ENCODE data around the gene IL36A.

The IL36A gene

GRCh38 chr2:113034016-113034415 lies 28.8 kb downstream of the IL36A start:
- H3K4me3 ChIP-seq (ENCODE audit: low read depth, low read length), result no peak overlapping the region
- no peaks in the 10 kb centered on the region for H3K9me3 ChIP-seq (ENCODE audit: control insufficient read depth, insufficient read depth, low read depth, low read length)
- TF ChIP-seq ZNF510 (tag by site-specific recombination; IDR thresholded peaks at IDR 0.05; ENCODE audit: insufficient replicate concordance) (no peak), ZNF423 (tag by site-specific recombination; IDR thresholded peaks at IDR 0.05) (no peak), HOXC10 (CRISPR knock-in tag; IDR thresholded peaks at IDR 0.05) (no peak), GFI1B (tag by site-specific recombination; IDR thresholded peaks at IDR 0.05) (no peak), PRDM6 (tag by site-specific recombination; IDR thresholded peaks at IDR 0.05) (no peak), SCRT2 (tag by site-specific recombination; IDR thresholded peaks at IDR 0.05) (no peak), ZNF394 (tag by site-specific recombination; IDR thresholded peaks at IDR 0.05; ENCODE audit: borderline replicate concordance) (no peak), GLIS2 (tag by site-specific recombination; IDR thresholded peaks at IDR 0.05) (no peak), ZNF530 (tag by site-specific recombination; IDR thresholded peaks at IDR 0.05; ENCODE audit: low read depth) (no peak), ZBTB7A (tag by site-specific recombination; IDR thresholded peaks at IDR 0.05; ENCODE audit: low read depth) (no peak), ATF2 (tag by site-specific recombination; IDR thresholded peaks at IDR 0.05; ENCODE audit: low read depth) (no peak), BCL11B (tag by site-specific recombination; IDR thresholded peaks at IDR 0.05; ENCODE audit: low read depth) (no peak)
- TF ChIP-seq, protein P1, sequence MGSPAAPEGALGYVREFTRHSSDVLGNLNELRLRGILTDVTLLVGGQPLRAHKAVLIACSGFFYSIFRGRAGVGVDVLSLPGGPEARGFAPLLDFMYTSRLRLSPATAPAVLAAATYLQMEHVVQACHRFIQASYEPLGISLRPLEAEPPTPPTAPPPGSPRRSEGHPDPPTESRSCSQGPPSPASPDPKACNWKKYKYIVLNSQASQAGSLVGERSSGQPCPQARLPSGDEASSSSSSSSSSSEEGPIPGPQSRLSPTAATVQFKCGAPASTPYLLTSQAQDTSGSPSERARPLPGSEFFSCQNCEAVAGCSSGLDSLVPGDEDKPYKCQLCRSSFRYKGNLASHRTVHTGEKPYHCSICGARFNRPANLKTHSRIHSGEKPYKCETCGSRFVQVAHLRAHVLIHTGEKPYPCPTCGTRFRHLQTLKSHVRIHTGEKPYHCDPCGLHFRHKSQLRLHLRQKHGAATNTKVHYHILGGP (tag by site-specific recombination; IDR thresholded peaks at IDR 0.05), result no peak
- TF ChIP-seq, protein P2, sequence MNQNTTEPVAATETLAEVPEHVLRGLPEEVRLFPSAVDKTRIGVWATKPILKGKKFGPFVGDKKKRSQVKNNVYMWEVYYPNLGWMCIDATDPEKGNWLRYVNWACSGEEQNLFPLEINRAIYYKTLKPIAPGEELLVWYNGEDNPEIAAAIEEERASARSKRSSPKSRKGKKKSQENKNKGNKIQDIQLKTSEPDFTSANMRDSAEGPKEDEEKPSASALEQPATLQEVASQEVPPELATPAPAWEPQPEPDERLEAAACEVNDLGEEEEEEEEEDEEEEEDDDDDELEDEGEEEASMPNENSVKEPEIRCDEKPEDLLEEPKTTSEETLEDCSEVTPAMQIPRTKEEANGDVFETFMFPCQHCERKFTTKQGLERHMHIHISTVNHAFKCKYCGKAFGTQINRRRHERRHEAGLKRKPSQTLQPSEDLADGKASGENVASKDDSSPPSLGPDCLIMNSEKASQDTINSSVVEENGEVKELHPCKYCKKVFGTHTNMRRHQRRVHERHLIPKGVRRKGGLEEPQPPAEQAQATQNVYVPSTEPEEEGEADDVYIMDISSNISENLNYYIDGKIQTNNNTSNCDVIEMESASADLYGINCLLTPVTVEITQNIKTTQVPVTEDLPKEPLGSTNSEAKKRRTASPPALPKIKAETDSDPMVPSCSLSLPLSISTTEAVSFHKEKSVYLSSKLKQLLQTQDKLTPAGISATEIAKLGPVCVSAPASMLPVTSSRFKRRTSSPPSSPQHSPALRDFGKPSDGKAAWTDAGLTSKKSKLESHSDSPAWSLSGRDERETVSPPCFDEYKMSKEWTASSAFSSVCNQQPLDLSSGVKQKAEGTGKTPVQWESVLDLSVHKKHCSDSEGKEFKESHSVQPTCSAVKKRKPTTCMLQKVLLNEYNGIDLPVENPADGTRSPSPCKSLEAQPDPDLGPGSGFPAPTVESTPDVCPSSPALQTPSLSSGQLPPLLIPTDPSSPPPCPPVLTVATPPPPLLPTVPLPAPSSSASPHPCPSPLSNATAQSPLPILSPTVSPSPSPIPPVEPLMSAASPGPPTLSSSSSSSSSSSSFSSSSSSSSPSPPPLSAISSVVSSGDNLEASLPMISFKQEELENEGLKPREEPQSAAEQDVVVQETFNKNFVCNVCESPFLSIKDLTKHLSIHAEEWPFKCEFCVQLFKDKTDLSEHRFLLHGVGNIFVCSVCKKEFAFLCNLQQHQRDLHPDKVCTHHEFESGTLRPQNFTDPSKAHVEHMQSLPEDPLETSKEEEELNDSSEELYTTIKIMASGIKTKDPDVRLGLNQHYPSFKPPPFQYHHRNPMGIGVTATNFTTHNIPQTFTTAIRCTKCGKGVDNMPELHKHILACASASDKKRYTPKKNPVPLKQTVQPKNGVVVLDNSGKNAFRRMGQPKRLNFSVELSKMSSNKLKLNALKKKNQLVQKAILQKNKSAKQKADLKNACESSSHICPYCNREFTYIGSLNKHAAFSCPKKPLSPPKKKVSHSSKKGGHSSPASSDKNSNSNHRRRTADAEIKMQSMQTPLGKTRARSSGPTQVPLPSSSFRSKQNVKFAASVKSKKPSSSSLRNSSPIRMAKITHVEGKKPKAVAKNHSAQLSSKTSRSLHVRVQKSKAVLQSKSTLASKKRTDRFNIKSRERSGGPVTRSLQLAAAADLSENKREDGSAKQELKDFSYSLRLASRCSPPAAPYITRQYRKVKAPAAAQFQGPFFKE (tag by site-specific recombination; IDR thresholded peaks at IDR 0.05; ENCODE audit: borderline replicate concordance), result no peak
- TF ChIP-seq, protein P3, sequence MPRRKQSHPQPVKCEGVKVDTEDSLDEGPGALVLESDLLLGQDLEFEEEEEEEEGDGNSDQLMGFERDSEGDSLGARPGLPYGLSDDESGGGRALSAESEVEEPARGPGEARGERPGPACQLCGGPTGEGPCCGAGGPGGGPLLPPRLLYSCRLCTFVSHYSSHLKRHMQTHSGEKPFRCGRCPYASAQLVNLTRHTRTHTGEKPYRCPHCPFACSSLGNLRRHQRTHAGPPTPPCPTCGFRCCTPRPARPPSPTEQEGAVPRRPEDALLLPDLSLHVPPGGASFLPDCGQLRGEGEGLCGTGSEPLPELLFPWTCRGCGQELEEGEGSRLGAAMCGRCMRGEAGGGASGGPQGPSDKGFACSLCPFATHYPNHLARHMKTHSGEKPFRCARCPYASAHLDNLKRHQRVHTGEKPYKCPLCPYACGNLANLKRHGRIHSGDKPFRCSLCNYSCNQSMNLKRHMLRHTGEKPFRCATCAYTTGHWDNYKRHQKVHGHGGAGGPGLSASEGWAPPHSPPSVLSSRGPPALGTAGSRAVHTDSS (tag by site-specific recombination; IDR thresholded peaks at IDR 0.05), result no peak
- TF ChIP-seq, protein P4, sequence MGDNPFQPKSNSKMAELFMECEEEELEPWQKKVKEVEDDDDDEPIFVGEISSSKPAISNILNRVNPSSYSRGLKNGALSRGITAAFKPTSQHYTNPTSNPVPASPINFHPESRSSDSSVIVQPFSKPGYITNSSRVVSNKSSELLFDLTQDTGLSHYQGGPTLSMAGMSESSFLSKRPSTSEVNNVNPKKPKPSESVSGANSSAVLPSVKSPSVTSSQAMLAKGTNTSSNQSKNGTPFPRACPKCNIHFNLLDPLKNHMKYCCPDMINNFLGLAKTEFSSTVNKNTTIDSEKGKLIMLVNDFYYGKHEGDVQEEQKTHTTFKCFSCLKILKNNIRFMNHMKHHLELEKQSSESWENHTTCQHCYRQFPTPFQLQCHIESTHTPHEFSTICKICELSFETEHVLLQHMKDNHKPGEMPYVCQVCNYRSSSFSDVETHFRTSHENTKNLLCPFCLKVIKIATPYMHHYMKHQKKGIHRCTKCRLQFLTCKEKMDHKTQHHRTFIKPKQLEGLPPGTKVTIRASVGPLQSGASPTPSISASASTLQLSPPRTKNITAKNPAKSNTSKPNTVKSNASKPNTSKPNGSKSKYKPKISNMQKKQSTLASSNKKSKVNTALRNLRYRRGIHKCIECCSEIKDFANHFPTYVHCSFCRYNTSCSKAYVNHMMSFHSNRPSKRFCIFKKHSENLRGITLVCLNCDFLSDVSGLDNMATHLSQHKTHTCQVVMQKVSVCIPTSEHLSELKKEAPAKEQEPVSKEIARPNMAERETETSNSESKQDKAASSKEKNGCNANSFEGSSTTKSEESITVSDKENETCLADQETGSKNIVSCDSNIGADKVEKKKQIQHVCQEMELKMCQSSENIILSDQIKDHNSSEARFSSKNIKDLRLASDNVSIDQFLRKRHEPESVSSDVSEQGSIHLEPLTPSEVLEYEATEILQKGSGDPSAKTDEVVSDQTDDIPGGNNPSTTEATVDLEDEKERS (tag by site-specific recombination; IDR thresholded peaks at IDR 0.05), result no peak
- CTCF ChIA-PET, result no interaction called here
- H3K4me1 ChIP-seq (ENCODE audit: control insufficient read depth, insufficient read depth, low read length), result no peaks in the 10 kb centered on the region
- POLR2A ChIA-PET, result no interaction called here
- H3K27ac ChIP-seq (ENCODE audit: extremely low read depth, low read depth, low read length), result no peak overlapping the region
- H3K36me3 ChIP-seq (ENCODE audit: control insufficient read depth in 2 of 2, insufficient read depth in 1 of 2, low read length in 2 of 2), result no peaks in the 10 kb centered on the region
